ENCODE results near the gene ZXDC.

Gene ZXDC

DNA sequence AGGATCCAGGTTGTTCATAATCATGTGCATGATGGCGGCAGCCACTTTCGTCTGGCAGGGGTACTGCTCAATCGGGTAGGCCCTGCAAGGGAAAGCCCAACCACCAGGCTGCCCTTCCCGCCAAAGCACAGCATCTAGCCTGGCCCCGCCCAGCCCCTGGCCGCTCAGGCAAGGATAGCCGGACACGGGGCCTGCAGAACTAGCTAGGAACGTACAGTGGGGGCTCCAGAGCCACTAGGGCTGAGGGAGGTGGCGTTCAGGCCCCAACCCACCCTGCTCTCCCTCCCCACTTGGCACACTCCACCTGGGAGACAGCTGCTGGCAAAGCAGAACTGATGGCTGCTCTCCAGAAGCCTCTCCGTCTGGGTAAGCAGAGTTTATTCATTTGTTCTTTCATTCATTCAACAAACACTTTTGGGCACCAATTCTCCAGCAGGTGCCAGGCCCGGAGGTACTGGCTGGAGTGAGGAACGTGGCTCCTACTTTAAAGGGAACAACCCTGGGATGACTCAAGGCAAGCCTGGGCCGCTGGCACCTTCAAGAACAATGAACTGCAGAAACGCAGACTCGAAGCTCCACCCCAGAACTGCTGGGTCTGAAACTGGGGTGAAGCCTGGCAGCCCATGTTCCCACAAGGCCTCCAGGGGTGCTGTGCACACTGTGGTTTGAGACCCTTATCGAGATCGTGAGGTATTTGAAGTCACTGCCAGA is 34.1 kb upstream of the ZXDC start:
- TF ChIP-seq, protein P1, sequence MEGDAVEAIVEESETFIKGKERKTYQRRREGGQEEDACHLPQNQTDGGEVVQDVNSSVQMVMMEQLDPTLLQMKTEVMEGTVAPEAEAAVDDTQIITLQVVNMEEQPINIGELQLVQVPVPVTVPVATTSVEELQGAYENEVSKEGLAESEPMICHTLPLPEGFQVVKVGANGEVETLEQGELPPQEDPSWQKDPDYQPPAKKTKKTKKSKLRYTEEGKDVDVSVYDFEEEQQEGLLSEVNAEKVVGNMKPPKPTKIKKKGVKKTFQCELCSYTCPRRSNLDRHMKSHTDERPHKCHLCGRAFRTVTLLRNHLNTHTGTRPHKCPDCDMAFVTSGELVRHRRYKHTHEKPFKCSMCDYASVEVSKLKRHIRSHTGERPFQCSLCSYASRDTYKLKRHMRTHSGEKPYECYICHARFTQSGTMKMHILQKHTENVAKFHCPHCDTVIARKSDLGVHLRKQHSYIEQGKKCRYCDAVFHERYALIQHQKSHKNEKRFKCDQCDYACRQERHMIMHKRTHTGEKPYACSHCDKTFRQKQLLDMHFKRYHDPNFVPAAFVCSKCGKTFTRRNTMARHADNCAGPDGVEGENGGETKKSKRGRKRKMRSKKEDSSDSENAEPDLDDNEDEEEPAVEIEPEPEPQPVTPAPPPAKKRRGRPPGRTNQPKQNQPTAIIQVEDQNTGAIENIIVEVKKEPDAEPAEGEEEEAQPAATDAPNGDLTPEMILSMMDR (IDR thresholded peaks at IDR 0.05; ENCODE audit: insufficient read depth, missing control alignments), result no peak
- no peak for FAIRE-seq
- no peak for DNase-seq (ENCODE audit: insufficient read length, low spot score)

DNA sequence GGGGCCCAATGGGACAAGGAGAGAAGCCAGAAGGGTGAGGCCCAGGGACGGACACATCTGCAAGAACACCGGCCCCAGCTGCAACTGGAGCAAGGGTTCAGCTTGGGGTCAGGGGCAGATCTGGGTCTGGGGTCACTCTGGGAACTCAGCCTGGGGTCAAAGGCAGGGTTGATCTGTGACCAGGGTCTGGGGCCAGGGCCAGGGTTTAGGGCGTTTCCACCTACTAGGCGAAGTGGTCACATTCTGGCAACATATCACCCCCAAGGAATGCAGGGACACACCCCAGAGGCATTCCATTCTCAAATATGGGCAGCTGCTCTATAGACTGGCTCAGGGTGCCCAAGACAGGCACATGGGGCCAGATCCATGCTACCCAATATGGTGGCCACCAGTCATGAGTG is 32.9 kb upstream of the ZXDC start:
- FAIRE-seq (no peak), DNase-seq (ENCODE audit: insufficient read length, low spot score) (no peak)
- TF ChIP-seq, protein P1 (IDR thresholded peaks at IDR 0.05; ENCODE audit: insufficient read depth, missing control alignments), result no peak

DNA sequence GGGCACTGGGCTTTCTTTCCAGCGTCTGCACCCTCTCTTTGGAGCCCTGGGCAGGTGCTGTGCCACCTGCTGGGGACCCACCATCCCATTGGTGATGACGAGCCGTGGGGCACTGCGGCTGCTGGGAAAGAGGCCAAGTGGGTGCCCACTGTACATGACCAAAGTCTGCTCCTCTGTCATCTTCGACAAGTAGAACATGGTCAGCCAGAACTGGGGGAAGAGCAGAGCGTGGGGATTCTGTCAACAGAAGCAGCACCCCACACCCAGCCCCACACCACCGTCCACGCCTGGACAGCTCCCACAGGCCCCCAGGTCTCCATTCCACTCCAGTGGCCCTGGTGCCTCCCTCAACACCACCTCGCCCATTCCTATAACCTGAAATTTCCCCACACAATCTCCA is 32.2 kb upstream of the ZXDC start:
- TF ChIP-seq, protein P1 (IDR thresholded peaks at IDR 0.05; ENCODE audit: insufficient read depth, missing control alignments), result no peak
- DNase-seq (ENCODE audit: insufficient read length, low spot score) (no peak), FAIRE-seq (no peak)

DNA sequence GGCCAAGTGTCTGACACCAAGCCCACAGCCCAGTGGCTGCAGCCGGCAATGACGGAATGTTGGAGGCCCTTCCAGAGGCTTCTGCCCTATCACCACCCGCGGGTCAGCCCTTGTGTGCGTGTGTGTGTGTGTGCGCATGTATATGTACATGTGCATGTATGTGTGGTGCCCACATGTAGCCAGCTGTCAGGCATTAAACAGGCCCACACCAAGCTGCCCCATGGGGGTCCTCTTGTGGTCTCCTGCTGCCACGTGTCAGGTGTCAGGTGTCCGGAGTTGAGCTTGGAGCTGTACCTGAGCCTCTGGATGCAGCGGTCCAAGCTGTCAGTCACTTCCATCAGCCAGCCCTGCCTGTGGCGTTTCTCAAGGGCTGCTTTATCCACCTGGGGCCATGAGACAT is 28.0 kb upstream of the ZXDC start:
- no peak for DNase-seq (ENCODE audit: insufficient read length, low spot score)
- FAIRE-seq, result no peak
- TF ChIP-seq, protein P1 (IDR thresholded peaks at IDR 0.05; ENCODE audit: insufficient read depth, missing control alignments), result no peak

DNA sequence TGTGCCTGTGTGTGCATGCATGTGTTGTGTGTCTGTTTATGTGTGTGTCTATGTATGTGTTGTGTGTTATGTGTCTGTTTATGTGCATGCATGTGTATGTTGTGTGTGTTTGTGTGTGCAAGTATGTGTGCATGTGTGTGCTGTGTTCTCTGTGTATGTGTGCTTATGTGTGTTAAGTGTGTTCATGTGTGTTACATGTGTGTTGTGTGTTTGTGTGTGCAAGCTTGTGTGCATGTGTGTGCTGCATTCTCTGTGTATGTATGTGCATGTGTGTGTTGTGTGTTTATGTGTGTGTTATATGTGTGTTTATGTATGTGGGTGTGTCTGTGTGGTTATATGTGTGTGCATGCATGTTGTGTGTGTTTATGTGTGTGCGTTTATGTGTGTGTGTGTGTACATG is 27.0 kb upstream of the ZXDC start:
- FAIRE-seq (peak; percentile 77), DNase-seq (ENCODE audit: insufficient read length, low spot score) (no peak)
- TF ChIP-seq, protein P1 (IDR thresholded peaks at IDR 0.05; ENCODE audit: insufficient read depth, missing control alignments), result no peak

DNA sequence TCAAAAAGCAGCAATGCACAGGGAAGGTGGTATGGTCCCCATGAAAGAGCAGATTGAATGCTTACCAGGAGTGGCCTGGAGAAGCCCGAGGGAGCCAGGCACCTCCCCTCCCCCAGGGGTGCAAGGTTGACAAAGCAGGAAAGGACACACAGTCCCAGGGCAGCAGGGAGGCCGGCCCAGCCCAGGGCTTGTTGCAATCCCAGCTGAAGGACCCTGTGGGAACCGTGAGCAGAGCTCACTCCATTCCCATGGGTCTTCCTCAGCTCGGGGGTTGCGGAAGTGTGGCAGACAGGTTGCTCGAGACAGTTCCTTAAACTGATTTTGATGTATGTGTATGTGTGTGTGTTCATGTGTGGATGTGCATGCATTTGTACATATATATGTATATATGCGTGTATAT is 26.0 kb upstream of the ZXDC start:
- TF ChIP-seq, protein P1 (IDR thresholded peaks at IDR 0.05; ENCODE audit: insufficient read depth, missing control alignments), result no peak
- FAIRE-seq (no peak), DNase-seq (ENCODE audit: insufficient read length, low spot score) (no peak)

DNA sequence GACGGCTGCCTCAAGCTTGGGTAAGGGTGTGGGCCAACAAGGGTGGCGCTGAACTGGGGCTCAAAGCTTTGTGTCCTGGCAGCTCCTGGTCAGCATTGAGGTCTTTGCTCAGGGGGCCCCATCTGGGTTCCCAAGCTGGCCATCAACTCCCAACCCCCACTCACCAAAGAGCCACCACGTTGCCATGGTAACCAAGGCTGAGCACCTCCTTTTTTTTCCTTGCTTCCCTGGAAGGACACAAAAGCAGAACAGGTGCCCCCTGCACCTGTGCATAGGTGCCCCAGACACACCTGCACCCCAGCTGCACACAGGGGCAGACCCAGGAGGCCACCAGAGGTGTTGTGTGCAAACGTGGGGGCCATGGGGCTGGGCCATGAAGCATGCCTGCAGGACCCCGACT is 25.4 kb upstream of the ZXDC start:
- DNase-seq (ENCODE audit: insufficient read length, low spot score), result no peak
- FAIRE-seq, result no peak
- TF ChIP-seq, protein P1 (IDR thresholded peaks at IDR 0.05; ENCODE audit: insufficient read depth, missing control alignments), result no peak
